NCI-H1694 (cell line): ENCODE measurements around the gene DLGAP4.
"Not testable (repeated sequence)": the region's sequence is repeated elsewhere in the genome, so short reads cannot be mapped to it uniquely, and the experiment has no call there.

ENCODE experiments used
- DNase-seq: peaks from one replicate; lab custom pipeline; 2025; lab: John Stamatoyannopoulos, UW

DLGAP4 gene

DNA sequence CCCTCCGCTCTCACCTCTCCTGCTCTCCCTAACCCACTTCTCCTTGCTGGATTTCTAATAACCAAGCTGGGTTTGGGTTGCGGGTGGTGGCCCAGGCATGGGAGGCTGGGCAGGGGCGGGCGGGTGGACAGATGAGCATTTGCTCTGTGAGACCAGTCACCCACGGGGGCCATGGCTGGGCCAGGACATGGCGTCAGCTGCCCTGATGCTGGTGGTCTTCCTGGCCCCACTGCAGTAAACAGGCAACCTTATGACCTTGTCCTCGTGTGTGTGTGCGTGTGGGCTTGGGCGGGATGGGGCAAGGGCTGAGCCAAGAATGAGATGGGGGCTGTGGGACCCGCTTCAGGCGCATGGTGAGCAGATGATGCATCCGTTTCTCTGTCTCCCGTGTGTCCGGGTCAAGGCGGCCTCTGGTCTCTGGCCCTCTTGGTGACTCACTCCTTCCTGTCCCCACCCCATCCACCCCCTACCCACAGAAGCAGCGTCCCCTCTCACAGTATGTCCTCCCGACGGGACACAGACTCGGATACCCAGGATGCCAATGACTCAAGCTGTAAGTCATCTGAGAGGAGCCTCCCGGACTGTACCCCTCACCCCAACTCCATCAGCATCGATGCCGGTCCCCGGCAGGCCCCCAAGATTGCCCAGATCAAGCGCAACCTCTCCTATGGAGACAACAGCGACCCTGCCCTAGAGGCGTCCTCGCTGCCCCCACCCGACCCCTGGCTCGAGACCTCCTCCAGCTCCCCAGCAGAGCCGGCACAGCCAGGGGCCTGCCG lies 193.8 kb downstream of the DLGAP4 start:
- DNase-seq, result no peak

DNA sequence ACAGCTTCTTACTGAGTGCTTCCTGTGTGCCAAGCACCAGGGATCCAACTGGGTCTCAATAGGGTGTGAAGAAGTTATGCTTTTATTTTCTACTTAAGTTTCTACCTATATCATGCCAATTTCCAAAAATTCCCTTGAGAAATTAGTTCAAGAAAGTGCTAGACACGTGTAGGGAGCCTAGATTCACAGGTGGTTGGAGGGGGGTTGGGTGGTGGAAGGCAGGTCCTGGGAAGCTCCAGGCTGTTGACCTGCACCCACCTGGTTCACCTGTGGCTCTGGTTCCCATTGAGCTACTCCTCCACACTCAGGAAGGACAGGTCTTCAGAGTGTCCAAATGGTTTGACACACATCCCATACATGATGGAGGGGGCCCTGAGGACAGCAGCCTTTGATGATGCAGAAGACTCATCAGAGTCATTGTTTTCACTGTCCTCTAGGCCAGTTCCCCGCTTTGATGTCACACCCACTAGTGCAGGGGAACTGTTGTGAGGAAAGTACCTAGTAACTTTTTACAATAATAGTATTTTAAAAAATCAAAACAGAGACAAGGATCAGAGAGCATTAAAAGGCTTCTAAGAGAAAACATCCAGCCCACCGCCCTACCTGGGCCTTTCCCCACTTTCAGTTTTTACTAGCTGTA lies 195.3 kb downstream of the DLGAP4 start:
- no peak for DNase-seq

- DNase-seq, result no peak
Measured at GRCh38 chr20:36504295-36504694, 198.2 kb downstream of the DLGAP4 start.

DNA sequence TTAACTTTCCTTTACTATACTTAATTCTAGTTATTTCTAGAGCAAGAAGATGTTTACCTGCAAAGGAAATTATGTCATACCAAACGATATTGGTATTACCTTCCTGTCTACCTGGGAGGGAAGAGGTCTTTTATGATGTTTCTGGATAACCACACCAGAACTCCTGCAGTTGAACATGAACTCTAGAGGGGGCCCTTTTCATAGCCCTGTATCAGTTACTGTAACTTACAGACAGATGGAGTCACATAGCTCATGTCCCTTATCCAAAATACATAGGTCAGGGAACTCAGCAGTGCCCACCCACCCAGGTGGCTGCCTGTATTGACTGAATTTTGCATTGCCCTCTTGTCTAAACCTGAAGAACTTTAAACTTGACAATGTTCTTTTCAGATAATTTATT lies 200.1 kb downstream of the DLGAP4 start:
- peak; percentile 24 for DNase-seq

DNA sequence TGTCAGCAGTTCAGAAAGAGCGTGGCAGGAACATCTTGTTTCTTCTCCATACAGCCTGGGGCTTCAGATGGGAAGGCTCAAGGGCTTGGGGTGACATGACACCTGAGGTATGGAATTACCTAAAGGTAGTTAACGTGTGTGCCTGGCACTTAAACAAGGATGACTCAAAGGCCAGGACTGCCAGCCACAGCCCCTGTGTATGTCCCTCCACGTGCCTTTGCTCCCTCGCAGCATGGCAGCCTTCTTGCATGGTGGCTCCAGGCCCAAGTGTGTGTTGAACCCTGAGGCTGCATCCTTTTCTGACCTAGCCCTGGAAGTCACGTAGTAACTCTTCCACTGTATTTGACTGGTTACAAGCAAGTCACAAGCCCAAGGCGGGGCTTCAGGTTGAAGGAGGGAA lies 201.6 kb downstream of the DLGAP4 start:
- DNase-seq, result no peak

GRCh38 chr20:36519012-36519719 lies 213.0 kb downstream of the DLGAP4 start:
- no peak for DNase-seq

DNA sequence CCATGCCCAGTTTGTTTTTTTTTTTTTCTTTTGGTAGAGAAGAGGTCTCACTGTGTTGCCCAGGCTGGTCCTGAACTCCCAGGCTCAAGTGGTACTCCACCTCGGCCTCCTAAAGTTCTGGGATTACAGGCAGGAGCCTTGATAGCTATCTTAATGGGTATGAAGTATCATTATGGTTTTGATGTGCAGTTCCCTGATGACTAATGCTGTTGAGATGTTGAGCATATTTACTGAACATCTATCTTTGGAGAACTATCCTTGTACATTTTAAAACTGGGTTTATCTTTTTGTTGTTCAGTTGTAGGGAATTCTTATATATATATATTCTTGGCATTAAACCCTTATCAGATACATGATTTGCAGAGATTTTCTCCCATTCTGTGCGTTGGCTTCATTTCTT lies 213.8 kb downstream of the DLGAP4 start:
- no peak for DNase-seq

DNA sequence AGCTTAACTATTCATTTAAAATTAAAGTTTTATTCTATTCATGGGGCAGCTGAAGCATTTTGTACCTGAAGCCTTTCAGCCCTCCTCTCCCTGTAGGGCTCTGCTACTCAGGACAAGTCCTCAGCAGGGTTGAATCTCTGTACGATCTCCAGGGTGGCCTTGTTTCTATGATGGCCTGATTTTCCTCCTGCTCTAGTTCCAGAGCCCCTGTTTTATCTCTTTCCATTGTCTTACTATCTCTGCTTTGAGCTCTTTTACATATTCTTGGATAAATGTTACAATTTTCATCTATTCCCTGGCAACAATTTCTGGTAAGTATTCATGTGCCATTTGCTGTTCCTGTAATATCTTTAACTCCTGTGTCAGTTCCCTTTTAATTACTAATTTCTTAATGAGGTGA lies 215.4 kb downstream of the DLGAP4 start:
- DNase-seq, result no peak

- not testable (repeated sequence) for DNase-seq
Measured at GRCh38 chr20:36522412-36522811, 216.3 kb downstream of the DLGAP4 start.

- no peak for DNase-seq
Measured at GRCh38 chr20:36523341-36523740, 217.2 kb downstream of the DLGAP4 start.

DNA sequence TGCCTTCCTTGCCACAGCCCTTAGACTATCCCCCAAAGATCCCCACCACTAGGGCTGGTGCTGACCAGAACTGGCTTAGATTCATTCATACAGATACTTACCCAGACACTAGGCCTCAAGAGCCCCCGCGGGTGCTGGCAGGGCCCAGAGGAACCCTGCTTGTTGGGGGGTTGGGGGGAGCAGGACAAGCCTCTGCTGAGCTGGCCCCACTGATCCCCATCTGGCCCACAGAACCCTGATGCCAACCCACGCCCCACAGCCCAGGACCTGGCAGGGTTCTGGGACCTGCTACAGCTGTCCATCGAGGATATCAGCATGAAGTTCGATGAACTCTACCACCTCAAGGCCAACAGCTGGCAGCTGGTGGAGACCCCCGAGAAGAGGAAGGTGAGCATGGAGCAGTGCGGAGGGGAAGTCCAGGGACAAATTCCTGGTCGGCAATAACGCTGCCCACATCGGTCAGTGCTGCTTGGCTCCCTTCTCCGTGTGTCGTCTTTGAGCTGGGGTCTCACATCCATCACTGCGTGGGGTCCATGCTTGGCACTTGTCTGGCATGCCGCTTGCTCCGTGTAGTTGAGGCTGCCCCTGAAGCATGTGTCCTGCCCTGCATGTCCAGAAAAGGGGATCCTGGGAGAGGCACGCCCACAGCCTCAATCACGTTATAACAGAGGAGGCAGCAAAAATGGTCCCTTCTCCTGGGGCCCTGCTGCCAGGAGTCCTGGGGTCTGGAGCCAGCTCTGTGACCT lies 219.7 kb downstream of the DLGAP4 start:
- no peak for DNase-seq

DNA sequence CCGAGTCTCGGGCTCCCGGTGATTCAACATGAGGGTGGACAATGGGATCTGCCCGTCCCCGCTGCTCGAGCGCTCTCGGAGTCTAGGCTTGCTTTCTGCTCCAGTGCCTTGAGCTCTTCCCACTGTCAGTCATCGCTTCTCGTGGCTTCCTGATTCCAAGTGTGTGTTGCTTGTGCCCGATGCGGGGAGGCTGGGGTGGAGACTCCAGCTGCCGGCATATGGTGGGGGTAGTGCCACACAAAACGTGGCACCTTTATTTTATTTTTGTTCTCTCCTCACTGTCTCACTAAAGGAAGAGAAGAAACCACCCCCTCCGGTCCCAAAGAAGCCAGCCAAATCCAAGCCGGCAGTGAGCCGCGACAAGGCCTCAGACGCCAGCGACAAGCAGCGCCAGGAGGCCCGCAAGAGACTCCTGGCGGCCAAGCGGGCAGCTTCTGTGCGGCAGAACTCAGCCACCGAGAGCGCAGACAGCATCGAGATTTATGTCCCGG lies 220.4 kb downstream of the DLGAP4 start:
- no peak for DNase-seq

GRCh38 chr20:36527331-36528125 lies 221.4 kb downstream of the DLGAP4 start:
- DNase-seq, result no peak

- peak; percentile 28 for DNase-seq
Measured at GRCh38 chr20:36528176-36528874, 222.2 kb downstream of the DLGAP4 start.

DNA sequence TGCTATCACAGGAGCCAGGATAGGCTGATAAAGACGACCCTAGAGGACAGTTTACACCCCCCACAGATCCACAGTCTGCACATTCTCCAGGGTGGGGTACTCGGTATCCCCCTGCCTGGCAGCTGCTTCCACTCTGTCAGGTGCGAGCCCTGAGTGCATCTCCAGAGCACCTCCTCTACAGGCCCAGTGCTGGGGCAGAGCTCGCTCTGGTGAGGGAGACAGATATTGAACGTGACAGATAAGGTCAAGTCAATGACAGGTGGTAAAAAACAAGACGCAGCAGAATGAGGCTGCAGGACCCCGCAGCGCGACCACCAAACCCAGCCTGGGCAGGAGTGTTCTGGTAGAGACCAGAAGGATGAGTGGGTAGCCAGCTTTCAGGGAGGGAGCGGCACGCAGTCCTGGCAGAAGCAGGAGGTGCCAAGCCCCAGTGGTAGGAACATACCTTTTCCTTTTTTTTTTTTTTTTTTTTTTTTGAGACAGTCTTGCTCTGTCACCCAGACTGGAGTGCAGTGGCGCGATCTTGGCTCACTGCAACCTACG lies 222.8 kb downstream of the DLGAP4 start:
- no peak for DNase-seq

DNA sequence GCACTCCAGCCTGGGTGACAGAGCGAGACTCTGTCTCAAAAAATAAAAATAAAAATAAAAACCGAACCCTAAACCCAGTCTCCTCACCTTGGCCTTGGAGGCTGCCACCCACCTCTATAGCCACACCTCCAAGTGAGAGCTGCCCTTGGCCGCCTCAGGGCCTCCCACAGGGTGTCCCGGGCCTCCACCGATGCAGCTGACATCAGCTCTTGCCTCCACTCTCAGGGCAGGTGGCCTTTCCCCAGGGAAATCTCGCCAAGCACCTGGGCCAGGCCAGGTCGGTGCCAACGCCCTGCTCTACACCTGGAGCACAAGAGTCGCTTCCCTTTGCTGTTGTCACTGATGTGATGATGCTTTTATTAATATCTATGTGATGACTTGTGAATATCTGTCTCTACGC lies 226.2 kb downstream of the DLGAP4 start:
- no peak for DNase-seq

- DNase-seq, result no peak
Measured at GRCh38 chr20:36532822-36533221, 226.7 kb downstream of the DLGAP4 start.

GRCh38 chr20:36538026-36538722 lies 232.0 kb downstream of the DLGAP4 start:
- DNase-seq, result no peak

GRCh38 chr20:36540551-36541211 lies 234.5 kb downstream of the DLGAP4 start:
- no peak for DNase-seq
